RWPE1 (cell line): ENCODE measurements around the gene FGF12.
"Not testable (repeated sequence)": the region's sequence is repeated elsewhere in the genome, so short reads cannot be mapped to it uniquely, and the experiment has no call there.

Source experiments
- CTCF ChIA-PET: fragments of 350-600 bp; sonication (Branson Sonifier 250); formaldehyde crosslinking; extraction: SDS; loops from one replicate; lab custom pipeline; 2021; lab: Yijun Ruan, JAX
- POLR2A ChIA-PET: fragments of 400-600 bp; formaldehyde crosslinking; extraction: SDS; loops from one replicate; lab custom pipeline; 2020; ENCODE audit warnings: antibody characterized with exemption; ENCODE audit not compliant: low non-redundant PET; lab: Yijun Ruan, JAX
- DNase-seq: peaks from one replicate; pipeline ENCODE4 v3.0.0; 2012; ENCODE audit warnings: low spot score
- H3K27ac ChIP-seq: fragments of 450-650 bp; 2 replicates; pipeline ENCODE4 v1.5.1; 2017
- CTCF ChIP-seq: fragments of 450-650 bp; conservative IDR thresholded peaks from 2 replicates; pipeline ENCODE4 v1.5.1; 2017; ENCODE audit warnings: low read depth, mild to moderate bottlenecking

FGF12 gene

DNA sequence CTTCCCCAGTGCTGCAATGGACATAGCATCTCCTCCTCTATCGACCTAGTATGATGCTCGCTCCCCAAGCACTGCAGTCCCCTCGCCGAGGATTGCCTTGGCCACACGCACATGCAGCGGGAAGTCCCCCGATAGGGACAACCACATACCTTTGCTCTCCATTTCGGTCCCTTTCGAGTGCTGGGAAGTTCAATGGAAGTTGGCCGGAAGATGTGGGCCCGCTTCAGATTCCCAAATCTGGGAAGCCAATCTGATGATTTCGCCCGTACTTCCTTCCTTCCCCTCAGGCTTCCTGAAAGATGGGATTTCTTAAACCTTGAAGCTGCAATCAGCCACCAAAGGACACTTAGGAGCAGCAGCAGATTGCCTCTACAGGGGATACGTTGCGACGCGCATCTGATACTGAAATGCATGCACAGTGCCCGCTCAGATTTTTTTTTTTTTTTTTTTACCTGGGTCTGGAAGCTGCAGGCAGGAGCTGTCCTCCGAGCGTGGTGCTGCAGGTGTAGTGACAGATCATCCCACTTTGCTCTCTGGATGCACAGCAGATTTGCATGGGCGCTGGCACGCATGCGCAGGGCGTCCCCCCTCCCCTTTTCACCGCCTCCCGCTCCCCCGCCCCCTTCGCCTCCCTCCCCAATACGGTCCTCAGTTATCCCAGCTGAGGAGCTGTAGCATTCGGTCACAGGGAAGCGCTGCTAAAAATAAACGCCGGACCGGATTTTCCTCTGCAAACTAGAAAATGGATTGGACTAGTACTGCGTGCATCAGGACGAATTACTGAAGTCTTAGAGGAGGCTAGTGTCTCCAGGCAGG is at the start of gene FGF12:
Gene FGF12 (minus strand): TSS at position 510 of the 816 bp plus-strand sequence.
- DNase-seq: peak; percentile 79
- CTCF ChIA-PET: interaction anchor here (1.0 kb wide), 1 partner anchor 76 kb away, joined by 4 read pairs; no protein-coding TSS in a partner anchor
- no peak for TF ChIP-seq CTCF
- H3K27ac ChIP-seq: no peak within 1 kb of the TSS
- POLR2A ChIA-PET: no interaction called here

DNA sequence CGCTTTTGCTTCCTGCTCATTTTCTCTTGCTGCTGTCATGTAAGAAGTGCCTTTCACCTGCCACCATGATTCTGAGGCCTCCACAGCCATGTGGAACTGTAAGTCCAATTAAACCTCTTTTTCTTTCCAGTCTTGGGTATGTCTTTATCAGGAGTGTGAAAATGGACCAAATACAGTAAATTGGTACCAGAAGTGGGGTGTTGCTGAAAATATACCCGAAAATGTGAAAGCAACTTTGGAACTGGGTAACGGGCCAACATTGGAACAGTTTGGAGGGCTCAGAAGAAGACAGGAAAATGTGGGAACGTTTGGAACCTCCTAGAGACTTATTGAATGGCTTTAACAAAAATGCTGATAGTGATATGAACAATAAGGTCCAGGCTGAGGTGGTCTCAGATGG is 47.0 kb upstream of the FGF12 start:
- CTCF ChIA-PET, DNase-seq, H3K27ac ChIP-seq, POLR2A ChIA-PET: not testable (repeated sequence)

DNA sequence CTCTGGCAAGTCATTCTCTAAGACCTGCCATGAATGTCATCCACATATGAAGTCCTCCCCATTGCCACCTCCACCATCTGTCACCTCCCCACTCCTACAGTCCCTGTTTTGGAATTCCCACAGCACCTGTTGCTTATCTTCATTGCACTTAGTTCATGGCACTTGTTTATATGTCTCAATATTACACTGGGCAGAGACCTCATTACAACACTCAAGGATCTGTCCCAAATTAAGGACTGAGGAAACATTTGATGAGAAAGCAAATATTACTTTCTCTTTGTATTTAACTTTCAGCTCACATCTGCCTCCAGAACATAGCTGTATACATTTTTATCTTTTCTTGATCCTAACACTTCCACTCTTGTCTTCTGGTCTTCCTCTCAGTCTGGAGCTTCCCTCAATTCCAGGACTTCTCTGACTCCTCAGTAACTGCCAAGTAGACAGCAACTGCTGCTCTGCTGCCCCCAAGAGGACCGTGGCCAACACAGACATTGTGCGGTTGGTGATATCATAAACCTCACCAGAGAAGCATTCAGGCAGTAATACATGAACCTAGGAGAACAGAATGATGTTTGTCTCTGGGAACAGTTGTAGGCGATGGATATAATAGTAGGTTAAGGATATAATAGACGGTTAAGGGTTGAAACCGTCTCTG is 45.0 kb upstream of the FGF12 start:
- TF ChIP-seq CTCF: peak; percentile 22; the same call in 1 of the 2 replicates
- no peak overlapping the region for H3K27ac ChIP-seq
- CTCF ChIA-PET: interaction anchor here (1.4 kb wide), 1 partner anchor 20 kb away, joined by 5 read pairs; no protein-coding TSS in a partner anchor
- DNase-seq: peak; percentile 20
- POLR2A ChIA-PET: no interaction called here

- CTCF ChIA-PET: no interaction called here
- no peak for TF ChIP-seq CTCF
- POLR2A ChIA-PET: no interaction called here
Observed at GRCh38 chr3:192758654-192759053, 31.3 kb upstream of the FGF12 start.

DNA sequence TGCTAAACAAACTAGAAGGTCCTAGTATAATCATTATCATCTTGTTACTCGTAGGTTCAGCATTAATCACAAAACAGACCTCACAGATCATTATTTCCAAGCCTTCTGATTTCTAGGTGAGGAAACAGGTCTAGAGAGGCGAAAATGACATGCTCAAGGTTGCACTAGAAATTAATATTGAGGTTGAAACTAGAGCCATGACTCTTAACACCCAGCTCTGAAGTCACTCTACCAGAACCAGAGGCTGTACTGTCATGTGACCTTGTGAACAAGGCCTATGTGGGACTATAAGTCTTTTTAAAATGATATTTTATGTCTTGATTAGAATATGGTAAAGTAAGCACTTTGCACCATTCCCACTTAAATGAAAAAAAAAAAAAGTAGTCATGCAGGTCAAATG is 23.8 kb upstream of the FGF12 start:
- H3K27ac ChIP-seq: no peak overlapping the region
- TF ChIP-seq CTCF: no peak
- DNase-seq: no peak
- POLR2A ChIA-PET: no interaction called here
- CTCF ChIA-PET: no interaction called here

More at GRCh38 chr3:192758654-192759053, 31.3 kb upstream of the FGF12 start:
- DNase-seq: no peak
- no peak overlapping the region for H3K27ac ChIP-seq

- CTCF ChIA-PET: interaction anchor here (0.7 kb wide), 2 partner anchors 62 to 183 kb away, joined by 3 to 4 read pairs; no protein-coding TSS in a partner anchor
- H3K27ac ChIP-seq: no peak overlapping the region
- POLR2A ChIA-PET: no interaction called here
- no peak for TF ChIP-seq CTCF
- DNase-seq: no peak
Observed at GRCh38 chr3:192750201-192750600, 22.9 kb upstream of the FGF12 start.
